Activated CD8-positive, alpha-beta T cell treated with anti-CD3 and anti-CD28 coated beads, Interleukin-2, amount 10 ng/mL, durations not matched to agents 7 days and 5 days (primary cell): ENCODE results near the gene GSX1. TPM values are rescaled to one million over a fixed set of nuclear protein-coding genes. Genes with fewer than 3 reads are reported as not detected.
"Not testable (repeated sequence)": the region's sequence is repeated elsewhere in the genome, so short reads cannot be mapped to it uniquely, and the experiment has no call there.

Source experiments
- ATAC-seq: fragments of 150-1000 bp; cut with Tn5 transposase; one replicate; pipeline ENCODE4 v1.10.0; 2021; ENCODE audit warnings: moderate library complexity
- CTCF ChIA-PET: fragments of 350-600 bp; sonication (Branson Sonifier 250); formaldehyde crosslinking; loops from one replicate; lab custom pipeline; 2021; ENCODE audit warnings: antibody characterized with exemption; lab: Charles Lee
- POLR2A ChIA-PET: fragments of 350-600 bp; sonication (Branson Sonifier 250); formaldehyde crosslinking; loops from one replicate; lab custom pipeline; 2021; ENCODE audit warnings: antibody characterized with exemption; lab: Charles Lee
- DNase-seq: peaks from one replicate; pipeline ENCODE4 v3.0.0-alpha.2; 2020
- H3K27ac Mint-ChIP-seq: one replicate; pipeline ENCODE4 v1.8.0; 2021; ENCODE audit warnings: mild to moderate bottlenecking, mixed read lengths
- H3K27me3 Mint-ChIP-seq: one replicate; pipeline ENCODE4 v1.8.0; 2021; ENCODE audit warnings: low read depth, mixed read lengths
- H3K36me3 Mint-ChIP-seq: one replicate; pipeline ENCODE4 v1.8.0; 2021; ENCODE audit warnings: low read depth, mixed read lengths
- H3K4me1 Mint-ChIP-seq: one replicate; pipeline ENCODE4 v1.8.0; 2021; ENCODE audit warnings: low read depth, mixed read lengths
- H3K4me3 Mint-ChIP-seq: one replicate; pipeline ENCODE4 v1.8.0; 2021; ENCODE audit warnings: mild to moderate bottlenecking, mixed read lengths
- H3K9me3 Mint-ChIP-seq: one replicate; pipeline ENCODE4 v1.8.0; 2022; ENCODE audit warnings: mixed read lengths; ENCODE audit not compliant: insufficient read depth
- total RNA-seq, 2 experiments: library from RNA; stranded (reverse); gene quantifications; one replicate each; pipeline ENCODE4 v1.2.3, GENCODE V29; 2021

The GSX1 gene
- total RNA-seq: not detected

GRCh38 chr13:27792393-27793218, at the start of gene GSX1:
Gene GSX1, plus strand, starts transcription at chr13:27792483. Its CDS starts 208 bp downstream, at chr13:27792691.
- ChIA-PET CTCF (no interaction called here), POLR2A (no interaction called here)
- H3K27me3 Mint-ChIP-seq: peaks cover 79% of the 10 kb centered on the region
- ATAC-seq (peak; percentile 57), DNase-seq (peak; percentile 70)
- H3K9me3 Mint-ChIP-seq: no peaks in the 10 kb centered on the region
- peaks cover 34% of the 10 kb centered on the region for H3K4me1 Mint-ChIP-seq
- peaks cover 5% of the 10 kb centered on the region for H3K36me3 Mint-ChIP-seq
- no peak within 1 kb of the TSS for H3K27ac Mint-ChIP-seq
- H3K4me3 Mint-ChIP-seq: peak within 1 kb of the TSS; percentile 74

- POLR2A ChIA-PET: no interaction called here
- no peak overlapping the region for H3K4me3 Mint-ChIP-seq
- ATAC-seq: no peak
- DNase-seq: no peak
- no peaks in the 10 kb centered on the region for H3K4me1 Mint-ChIP-seq
- no peak overlapping the region for H3K27ac Mint-ChIP-seq
- no peaks in the 10 kb centered on the region for H3K9me3 Mint-ChIP-seq
- peaks cover 6% of the 10 kb centered on the region for H3K27me3 Mint-ChIP-seq
- CTCF ChIA-PET: no interaction called here
- no peaks in the 10 kb centered on the region for H3K36me3 Mint-ChIP-seq
These were observed 47.5 kb upstream of the GSX1 start for GRCh38 chr13:27744801-27745200.

- H3K4me3 Mint-ChIP-seq: no peak overlapping the region
- peaks cover 5% of the 10 kb centered on the region for H3K27me3 Mint-ChIP-seq
- no peak overlapping the region for H3K27ac Mint-ChIP-seq
These were observed 47.0 kb upstream of the GSX1 start for GRCh38 chr13:27745301-27745700.

GRCh38 chr13:27748143-27748542, 44.1 kb upstream of the GSX1 start:
- H3K27me3 Mint-ChIP-seq: peaks cover 15% of the 10 kb centered on the region

More at GRCh38 chr13:27745301-27745700, 47.0 kb upstream of the GSX1 start:
- H3K36me3 Mint-ChIP-seq: no peaks in the 10 kb centered on the region
- no peaks in the 10 kb centered on the region for H3K9me3 Mint-ChIP-seq
- DNase-seq: no peak
- ChIA-PET POLR2A (no interaction called here), CTCF (no interaction called here)
- ATAC-seq: no peak
- no peaks in the 10 kb centered on the region for H3K4me1 Mint-ChIP-seq

GRCh38 chr13:27751953-27752532, 40.2 kb upstream of the GSX1 start:
- DNase-seq: no peak
- Mint-ChIP-seq H3K4me1 (no peaks in the 10 kb centered on the region), H3K27ac (no peak overlapping the region), H3K9me3 (peaks cover 16% of the 10 kb centered on the region), H3K4me3 (no peak overlapping the region), H3K36me3 (no peaks in the 10 kb centered on the region), H3K27me3 (peaks cover 9% of the 10 kb centered on the region)
- ChIA-PET CTCF (no interaction called here), POLR2A (no interaction called here)
- ATAC-seq: no peak

More at GRCh38 chr13:27748143-27748542, 44.1 kb upstream of the GSX1 start:
- CTCF ChIA-PET, H3K27ac Mint-ChIP-seq, ATAC-seq, DNase-seq, H3K4me3 Mint-ChIP-seq, H3K36me3 Mint-ChIP-seq, POLR2A ChIA-PET, H3K4me1 Mint-ChIP-seq, H3K9me3 Mint-ChIP-seq: not testable (repeated sequence)

GRCh38 chr13:27765650-27766049, 26.6 kb upstream of the GSX1 start:
- Mint-ChIP-seq H3K9me3 (no peaks in the 10 kb centered on the region), H3K27ac (no peak overlapping the region), H3K36me3 (no peaks in the 10 kb centered on the region), H3K4me3 (no peak overlapping the region), H3K27me3 (peaks cover 7% of the 10 kb centered on the region), H3K4me1 (no peaks in the 10 kb centered on the region)
- no peak for DNase-seq
- CTCF ChIA-PET: no interaction called here
- POLR2A ChIA-PET: no interaction called here
- ATAC-seq: no peak

- POLR2A ChIA-PET: no interaction called here
- no peaks in the 10 kb centered on the region for H3K9me3 Mint-ChIP-seq
These were observed 21.5 kb upstream of the GSX1 start for GRCh38 chr13:27770809-27771208.

GRCh38 chr13:27772651-27773425, 19.4 kb upstream of the GSX1 start:
- ATAC-seq (no peak), DNase-seq (no peak)
- Mint-ChIP-seq H3K4me3 (no peak overlapping the region), H3K4me1 (no peaks in the 10 kb centered on the region), H3K27ac (no peak overlapping the region), H3K36me3 (no peaks in the 10 kb centered on the region), H3K9me3 (no peaks in the 10 kb centered on the region), H3K27me3 (peaks cover 22% of the 10 kb centered on the region)
- POLR2A ChIA-PET: no interaction called here
- CTCF ChIA-PET: interaction anchor here (0.7 to 6.5 kb wide), 5 partner anchors 9 to 411 kb away, joined by 3 to 106 read pairs (median 4); no protein-coding TSS in a partner anchor

More at GRCh38 chr13:27770809-27771208, 21.5 kb upstream of the GSX1 start:
- CTCF ChIA-PET: interaction anchor here (0.7 to 6.5 kb wide), 10 partner anchors 9 to 182 kb away, joined by 3 to 106 read pairs (median 4); no protein-coding TSS in a partner anchor
- ATAC-seq (no peak), DNase-seq (peak; percentile 55)
- Mint-ChIP-seq H3K27me3 (peaks cover 12% of the 10 kb centered on the region), H3K36me3 (no peaks in the 10 kb centered on the region), H3K27ac (no peak overlapping the region), H3K4me3 (no peak overlapping the region), H3K4me1 (no peaks in the 10 kb centered on the region)

GRCh38 chr13:27774169-27774568, 18.1 kb upstream of the GSX1 start:
- H3K9me3 Mint-ChIP-seq: no peaks in the 10 kb centered on the region
- H3K27ac Mint-ChIP-seq: no peak overlapping the region
- no peak overlapping the region for H3K4me3 Mint-ChIP-seq
- H3K4me1 Mint-ChIP-seq: no peaks in the 10 kb centered on the region
- no peaks in the 10 kb centered on the region for H3K36me3 Mint-ChIP-seq
- CTCF ChIA-PET: interaction anchor here (6.5 kb wide), 1 partner anchor 54 kb away, joined by 106 read pairs; no protein-coding TSS in a partner anchor
- POLR2A ChIA-PET: interaction anchor here (0.7 kb wide), 1 partner anchor 1451 kb away, joined by 3 read pairs; no protein-coding TSS in a partner anchor
- H3K27me3 Mint-ChIP-seq: peaks cover 29% of the 10 kb centered on the region
- no peak for DNase-seq
- ATAC-seq: no peak

- DNase-seq (no peak), ATAC-seq (no peak)
- ChIA-PET CTCF (interaction anchor here (6.5 kb wide), 1 partner anchor 54 kb away, joined by 106 read pairs; no protein-coding TSS in a partner anchor), POLR2A (interaction anchor here (0.7 kb wide), 1 partner anchor 1450 kb away, joined by 3 read pairs; no protein-coding TSS in a partner anchor)
- H3K27me3 Mint-ChIP-seq: peaks cover 29% of the 10 kb centered on the region
- H3K4me3 Mint-ChIP-seq: no peak overlapping the region
- no peaks in the 10 kb centered on the region for H3K4me1 Mint-ChIP-seq
- H3K36me3 Mint-ChIP-seq: no peaks in the 10 kb centered on the region
- H3K9me3 Mint-ChIP-seq: no peaks in the 10 kb centered on the region
- no peak overlapping the region for H3K27ac Mint-ChIP-seq
These were observed 17.6 kb upstream of the GSX1 start for GRCh38 chr13:27774651-27775050.

GRCh38 chr13:27775943-27776342, 16.3 kb upstream of the GSX1 start:
- Mint-ChIP-seq H3K4me3 (no peak overlapping the region), H3K9me3 (no peaks in the 10 kb centered on the region), H3K27ac (no peak overlapping the region), H3K36me3 (no peaks in the 10 kb centered on the region), H3K4me1 (no peaks in the 10 kb centered on the region), H3K27me3 (peaks cover 32% of the 10 kb centered on the region)
- CTCF ChIA-PET: interaction anchor here (1.1 kb wide), 1 partner anchor 51 kb away, joined by 3 read pairs; no protein-coding TSS in a partner anchor
- POLR2A ChIA-PET: no interaction called here
- DNase-seq (no peak), ATAC-seq (no peak)
